ENCODE results near the gene UGT2A1. TPM values are rescaled to one million over a fixed set of nuclear protein-coding genes. Genes with fewer than 3 reads are reported as not detected.

Gene UGT2A1
- total and polyA plus RNA-seq, 2 of the 4 experiments (the other 2 are of a cell fraction), result not detected

DNA sequence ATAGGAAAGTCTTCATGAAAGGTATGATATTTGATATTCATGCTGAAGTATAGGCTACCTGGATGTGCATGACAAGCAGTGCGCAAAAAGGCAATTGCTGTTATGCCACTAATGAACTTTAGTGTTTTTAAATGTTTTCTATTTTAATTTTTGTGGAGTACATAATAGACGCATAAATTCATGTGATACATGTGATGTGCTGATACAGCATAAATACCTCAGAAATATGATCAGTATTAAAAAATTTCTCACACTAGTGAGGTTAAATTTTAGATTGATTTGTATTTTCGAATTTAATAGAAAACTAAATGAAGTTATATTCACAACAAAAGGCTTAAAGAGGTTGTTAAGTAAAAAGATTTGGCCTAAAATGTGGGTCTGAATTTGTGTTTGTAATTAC lies 2.2 kb downstream of the UGT2A1 start:
- Histone ChIP-seq H2BK15ac (ENCODE audit: low read depth, low read length) (no peak overlapping the region), H2BK20ac (ENCODE audit: low read depth, low read length) (no peak overlapping the region), H3K4me3 (ENCODE audit: insufficient read depth, low read depth, low read length) (no peak overlapping the region), H2BK5ac (ENCODE audit: low read depth, low read length, poor library complexity, severe bottlenecking) (no peak overlapping the region), H4K5ac (ENCODE audit: low read depth, low read length) (no peak overlapping the region), H2AK9ac (replicated peaks; ENCODE audit: low read depth, low read length, poor library complexity) (no peak overlapping the region), H3K9me3 (ENCODE audit: control insufficient read depth, insufficient read depth, low read length) (no peaks in the 10 kb centered on the region), H3K27ac (ENCODE audit: insufficient read depth, low read length) (no peak overlapping the region), H3K18ac (ENCODE audit: low read depth, low read length) (no peak overlapping the region), H3K36me3 (ENCODE audit: control insufficient read depth, insufficient read depth, low read length) (no peaks in the 10 kb centered on the region), H4K8ac (ENCODE audit: low read depth in 2 of 2, low read length in 2 of 2) (no peak overlapping the region), H4K91ac (ENCODE audit: insufficient read depth, low read depth, low read length) (no peak overlapping the region), H3K4me1 (ENCODE audit: control insufficient read depth, insufficient read depth, low read length) (no peaks in the 10 kb centered on the region), H2BK120ac (ENCODE audit: low read depth, low read length) (no peak overlapping the region), H3K14ac (replicated peaks; ENCODE audit: low read depth, low read length) (no peak overlapping the region), H3K27me3 (ENCODE audit: control insufficient read depth, insufficient read depth, low read length) (no peaks in the 10 kb centered on the region), H4K20me1 (ENCODE audit: insufficient read depth, low read length) (no peaks in the 10 kb centered on the region), H2AFZ (replicated peaks; ENCODE audit: low read length, poor library complexity) (no peak overlapping the region), H3K79me1 (ENCODE audit: low read depth in 1 of 2, low read length in 2 of 2) (no peaks in the 10 kb centered on the region), H3K4me2 (ENCODE audit: low read depth, low read length) (no peak overlapping the region), H3K9ac (ENCODE audit: low read depth, low read length) (no peak overlapping the region), H2AK5ac (ENCODE audit: low read depth, low read length) (no peak overlapping the region), H3K4ac (ENCODE audit: low read depth, low read length) (no peak overlapping the region), H3K56ac (ENCODE audit: extremely low read depth, insufficient read depth, low read length) (no peak overlapping the region), H3K23ac (ENCODE audit: low read depth, low read length) (no peak overlapping the region), H3K9me1 (ENCODE audit: insufficient read depth, low read length) (no peaks in the 10 kb centered on the region)
- DNase-seq (no peak), ATAC-seq (ENCODE audit: low read depth) (no peak)
- intact Hi-C loops (cut with micrococcal nuclease), result no loop called here
- dilution Hi-C loops (cut with HindIII; ENCODE audit: low sequenced_read_pairs, unreplicated experiment), result no loop called here
- CTCF ChIA-PET, result no interaction called here
- no CpG with 5 or more reads among the region's 3 CpGs for WGBS, 2 experiments (ENCODE audit: extremely low coverage in 2 of 2, insufficient read length in 1 of 2)
- BruUV-seq (replicated peaks), result no TSS peak
- TF ChIP-seq SMC3 (IDR thresholded peaks at IDR 0.05; ENCODE audit: low read depth, low read length) (no peak), CEBPB (IDR thresholded peaks at IDR 0.05; ENCODE audit: low read depth, low read length) (no peak), MAFK (IDR thresholded peaks at IDR 0.05; ENCODE audit: low read depth, low read length) (peak; percentile 85), CHD1 (IDR thresholded peaks at IDR 0.05; ENCODE audit: low read depth, low read length) (no peak), RCOR1 (IDR thresholded peaks at IDR 0.05; ENCODE audit: insufficient replicate concordance, low read length) (no peak)
- TF ChIP-seq, protein P1, sequence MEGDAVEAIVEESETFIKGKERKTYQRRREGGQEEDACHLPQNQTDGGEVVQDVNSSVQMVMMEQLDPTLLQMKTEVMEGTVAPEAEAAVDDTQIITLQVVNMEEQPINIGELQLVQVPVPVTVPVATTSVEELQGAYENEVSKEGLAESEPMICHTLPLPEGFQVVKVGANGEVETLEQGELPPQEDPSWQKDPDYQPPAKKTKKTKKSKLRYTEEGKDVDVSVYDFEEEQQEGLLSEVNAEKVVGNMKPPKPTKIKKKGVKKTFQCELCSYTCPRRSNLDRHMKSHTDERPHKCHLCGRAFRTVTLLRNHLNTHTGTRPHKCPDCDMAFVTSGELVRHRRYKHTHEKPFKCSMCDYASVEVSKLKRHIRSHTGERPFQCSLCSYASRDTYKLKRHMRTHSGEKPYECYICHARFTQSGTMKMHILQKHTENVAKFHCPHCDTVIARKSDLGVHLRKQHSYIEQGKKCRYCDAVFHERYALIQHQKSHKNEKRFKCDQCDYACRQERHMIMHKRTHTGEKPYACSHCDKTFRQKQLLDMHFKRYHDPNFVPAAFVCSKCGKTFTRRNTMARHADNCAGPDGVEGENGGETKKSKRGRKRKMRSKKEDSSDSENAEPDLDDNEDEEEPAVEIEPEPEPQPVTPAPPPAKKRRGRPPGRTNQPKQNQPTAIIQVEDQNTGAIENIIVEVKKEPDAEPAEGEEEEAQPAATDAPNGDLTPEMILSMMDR (conservative IDR thresholded peaks at IDR 0.05; ENCODE audit: low read depth, low read length), result no peak
- in situ Hi-C loops (cut with MboI; ENCODE audit: low sequenced_read_pairs), result no loop called here
- POLR2A ChIA-PET (ENCODE audit: unreplicated experiment), result no interaction called here
